ENCODE results near the gene OGG1. TPM values are rescaled to one million over a fixed set of nuclear protein-coding genes. Genes with fewer than 3 reads are reported as not detected.

OGG1 gene
- total and polyA plus RNA-seq, 10 of the 15 experiments (the other 5 are each of a cell fraction or from before 2014, with no cell fraction given) = 4.8 to 38.8 (median 27.2) TPM

DNA sequence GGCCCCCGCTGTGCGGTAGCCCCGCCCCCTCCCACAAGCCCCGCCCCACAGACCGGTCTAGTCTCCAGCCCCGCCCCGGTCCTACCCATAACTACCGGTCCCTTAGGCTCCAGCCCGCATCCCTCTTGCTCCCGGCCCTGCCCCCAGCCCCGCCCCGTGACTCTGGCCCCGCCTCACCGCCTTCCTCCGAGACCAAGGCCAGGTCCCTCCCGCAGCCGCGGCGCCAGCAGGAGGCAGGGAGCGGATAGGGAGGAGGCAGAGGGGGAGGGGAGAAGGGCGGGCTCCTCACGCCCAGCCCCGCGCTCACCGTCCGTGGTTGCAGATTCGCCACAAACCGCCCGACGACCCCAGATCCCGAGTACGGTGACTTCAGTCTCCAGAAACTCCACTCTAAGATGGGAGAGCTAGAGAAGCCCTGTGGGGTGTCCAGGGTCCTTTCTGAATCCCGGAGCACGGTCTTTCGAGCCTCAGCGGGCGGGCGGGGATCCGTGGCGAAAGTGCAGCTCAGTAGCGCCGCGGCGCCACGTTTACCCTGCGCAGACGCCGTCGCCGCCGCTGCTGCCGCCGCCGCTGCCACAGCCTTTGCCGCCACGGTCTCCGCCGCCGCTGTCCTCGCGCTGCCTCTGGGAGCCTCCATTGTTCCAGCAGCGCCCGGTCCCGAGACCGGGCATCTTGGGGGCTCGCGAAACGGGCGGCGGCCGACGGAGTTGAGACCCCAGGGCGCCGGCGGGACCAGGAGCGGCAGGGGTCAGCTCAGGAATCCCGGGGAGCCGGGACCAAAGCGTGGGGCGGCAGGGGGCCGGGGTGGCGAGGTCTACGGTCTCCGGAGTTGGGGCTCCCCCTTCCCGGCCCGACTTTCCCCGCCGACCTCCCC lies 18.3 kb upstream of the OGG1 start, which contains the start of gene BRPF1 (continued):
- TF ChIP-seq TARDBP (IDR thresholded peaks at IDR 0.05; ENCODE audit: borderline replicate concordance) (peak; percentile 57; the same call in 1 of the 2 replicates), PAX5 (IDR thresholded peaks at IDR 0.05; ENCODE audit: borderline replicate concordance, low read depth, low read length) (0 out of 2 replicates have a peak, but pooled peaks have one; percentile 58), EGR1 (IDR thresholded peaks at IDR 0.05; ENCODE audit: borderline replicate concordance in 1 of 2, low read depth in 2 of 2, low read length in 2 of 2) (peak in 1 of 2 experiments; percentile 27; a peak in 1 of 3 replicates), ATF7 (IDR thresholded peaks at IDR 0.05; ENCODE audit: low read depth) (peak; percentile 46), MTA2 (IDR thresholded peaks at IDR 0.05; ENCODE audit: low read depth) (peak; percentile 28; the same call in 1 of the 2 replicates), IKZF2 (IDR thresholded peaks at IDR 0.05) (peak; percentile 80 to 81), IRF4 (IDR thresholded peaks at IDR 0.05; ENCODE audit: low read depth, low read length) (no peak), TBL1XR1 (IDR thresholded peaks at IDR 0.05; ENCODE audit: low read depth, low read length) (peak; percentile 35; the same call in 1 of the 2 replicates), ZNF207 (IDR thresholded peaks at IDR 0.05; ENCODE audit: borderline replicate concordance) (peak; percentile 99), POLR2A (IDR thresholded peaks at IDR 0.05; ENCODE audit: low read depth, low read length) (peak; percentile 92), STAT1 (conservative IDR thresholded peaks at IDR 0.05) (peak; percentile 78; the same call in 1 of the 2 replicates), BHLHE40 (IDR thresholded peaks at IDR 0.05; ENCODE audit: borderline replicate concordance in 1 of 2, low read depth in 2 of 2, low read length in 1 of 2) (peak in 1 of 2 experiments; percentile 74; a peak in 2 of 4 replicates), EED (IDR thresholded peaks at IDR 0.05; ENCODE audit: low read depth) (peak; percentile 71; the same call in 1 of the 2 replicates), NFYB (IDR thresholded peaks at IDR 0.05; ENCODE audit: insufficient read depth, low read depth, low read length) (no peak), HDGF (IDR thresholded peaks at IDR 0.05) (peak; percentile 88; the same call in 1 of the 2 replicates), NRF1 (conservative IDR thresholded peaks at IDR 0.05; ENCODE audit: low read depth, low read length) (peak; percentile 11; the same call in 1 of the 2 replicates)
- TF ChIP-seq, protein P1, sequence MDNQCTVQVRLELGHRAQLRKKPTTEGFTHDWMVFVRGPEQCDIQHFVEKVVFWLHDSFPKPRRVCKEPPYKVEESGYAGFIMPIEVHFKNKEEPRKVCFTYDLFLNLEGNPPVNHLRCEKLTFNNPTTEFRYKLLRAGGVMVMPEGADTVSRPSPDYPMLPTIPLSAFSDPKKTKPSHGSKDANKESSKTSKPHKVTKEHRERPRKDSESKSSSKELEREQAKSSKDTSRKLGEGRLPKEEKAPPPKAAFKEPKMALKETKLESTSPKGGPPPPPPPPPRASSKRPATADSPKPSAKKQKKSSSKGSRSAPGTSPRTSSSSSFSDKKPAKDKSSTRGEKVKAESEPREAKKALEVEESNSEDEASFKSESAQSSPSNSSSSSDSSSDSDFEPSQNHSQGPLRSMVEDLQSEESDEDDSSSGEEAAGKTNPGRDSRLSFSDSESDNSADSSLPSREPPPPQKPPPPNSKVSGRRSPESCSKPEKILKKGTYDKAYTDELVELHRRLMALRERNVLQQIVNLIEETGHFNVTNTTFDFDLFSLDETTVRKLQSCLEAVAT (IDR thresholded peaks at IDR 0.05) = peak; percentile 76
- TF ChIP-seq, protein P2, sequence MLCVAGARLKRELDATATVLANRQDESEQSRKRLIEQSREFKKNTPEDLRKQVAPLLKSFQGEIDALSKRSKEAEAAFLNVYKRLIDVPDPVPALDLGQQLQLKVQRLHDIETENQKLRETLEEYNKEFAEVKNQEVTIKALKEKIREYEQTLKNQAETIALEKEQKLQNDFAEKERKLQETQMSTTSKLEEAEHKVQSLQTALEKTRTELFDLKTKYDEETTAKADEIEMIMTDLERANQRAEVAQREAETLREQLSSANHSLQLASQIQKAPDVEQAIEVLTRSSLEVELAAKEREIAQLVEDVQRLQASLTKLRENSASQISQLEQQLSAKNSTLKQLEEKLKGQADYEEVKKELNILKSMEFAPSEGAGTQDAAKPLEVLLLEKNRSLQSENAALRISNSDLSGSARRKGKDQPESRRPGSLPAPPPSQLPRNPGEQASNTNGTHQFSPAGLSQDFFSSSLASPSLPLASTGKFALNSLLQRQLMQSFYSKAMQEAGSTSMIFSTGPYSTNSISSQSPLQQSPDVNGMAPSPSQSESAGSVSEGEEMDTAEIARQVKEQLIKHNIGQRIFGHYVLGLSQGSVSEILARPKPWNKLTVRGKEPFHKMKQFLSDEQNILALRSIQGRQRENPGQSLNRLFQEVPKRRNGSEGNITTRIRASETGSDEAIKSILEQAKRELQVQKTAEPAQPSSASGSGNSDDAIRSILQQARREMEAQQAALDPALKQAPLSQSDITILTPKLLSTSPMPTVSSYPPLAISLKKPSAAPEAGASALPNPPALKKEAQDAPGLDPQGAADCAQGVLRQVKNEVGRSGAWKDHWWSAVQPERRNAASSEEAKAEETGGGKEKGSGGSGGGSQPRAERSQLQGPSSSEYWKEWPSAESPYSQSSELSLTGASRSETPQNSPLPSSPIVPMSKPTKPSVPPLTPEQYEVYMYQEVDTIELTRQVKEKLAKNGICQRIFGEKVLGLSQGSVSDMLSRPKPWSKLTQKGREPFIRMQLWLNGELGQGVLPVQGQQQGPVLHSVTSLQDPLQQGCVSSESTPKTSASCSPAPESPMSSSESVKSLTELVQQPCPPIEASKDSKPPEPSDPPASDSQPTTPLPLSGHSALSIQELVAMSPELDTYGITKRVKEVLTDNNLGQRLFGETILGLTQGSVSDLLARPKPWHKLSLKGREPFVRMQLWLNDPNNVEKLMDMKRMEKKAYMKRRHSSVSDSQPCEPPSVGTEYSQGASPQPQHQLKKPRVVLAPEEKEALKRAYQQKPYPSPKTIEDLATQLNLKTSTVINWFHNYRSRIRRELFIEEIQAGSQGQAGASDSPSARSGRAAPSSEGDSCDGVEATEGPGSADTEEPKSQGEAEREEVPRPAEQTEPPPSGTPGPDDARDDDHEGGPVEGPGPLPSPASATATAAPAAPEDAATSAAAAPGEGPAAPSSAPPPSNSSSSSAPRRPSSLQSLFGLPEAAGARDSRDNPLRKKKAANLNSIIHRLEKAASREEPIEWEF (IDR thresholded peaks at IDR 0.05; ENCODE audit: insufficient replicate concordance, low read depth, low read length) = no peak
- TF ChIP-seq, protein P3, sequence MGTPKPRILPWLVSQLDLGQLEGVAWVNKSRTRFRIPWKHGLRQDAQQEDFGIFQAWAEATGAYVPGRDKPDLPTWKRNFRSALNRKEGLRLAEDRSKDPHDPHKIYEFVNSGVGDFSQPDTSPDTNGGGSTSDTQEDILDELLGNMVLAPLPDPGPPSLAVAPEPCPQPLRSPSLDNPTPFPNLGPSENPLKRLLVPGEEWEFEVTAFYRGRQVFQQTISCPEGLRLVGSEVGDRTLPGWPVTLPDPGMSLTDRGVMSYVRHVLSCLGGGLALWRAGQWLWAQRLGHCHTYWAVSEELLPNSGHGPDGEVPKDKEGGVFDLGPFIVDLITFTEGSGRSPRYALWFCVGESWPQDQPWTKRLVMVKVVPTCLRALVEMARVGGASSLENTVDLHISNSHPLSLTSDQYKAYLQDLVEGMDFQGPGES (IDR thresholded peaks at IDR 0.05) = no peak
- TF ChIP-seq, protein P4, sequence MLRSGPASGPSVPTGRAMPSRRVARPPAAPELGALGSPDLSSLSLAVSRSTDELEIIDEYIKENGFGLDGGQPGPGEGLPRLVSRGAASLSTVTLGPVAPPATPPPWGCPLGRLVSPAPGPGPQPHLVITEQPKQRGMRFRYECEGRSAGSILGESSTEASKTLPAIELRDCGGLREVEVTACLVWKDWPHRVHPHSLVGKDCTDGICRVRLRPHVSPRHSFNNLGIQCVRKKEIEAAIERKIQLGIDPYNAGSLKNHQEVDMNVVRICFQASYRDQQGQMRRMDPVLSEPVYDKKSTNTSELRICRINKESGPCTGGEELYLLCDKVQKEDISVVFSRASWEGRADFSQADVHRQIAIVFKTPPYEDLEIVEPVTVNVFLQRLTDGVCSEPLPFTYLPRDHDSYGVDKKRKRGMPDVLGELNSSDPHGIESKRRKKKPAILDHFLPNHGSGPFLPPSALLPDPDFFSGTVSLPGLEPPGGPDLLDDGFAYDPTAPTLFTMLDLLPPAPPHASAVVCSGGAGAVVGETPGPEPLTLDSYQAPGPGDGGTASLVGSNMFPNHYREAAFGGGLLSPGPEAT (IDR thresholded peaks at IDR 0.05; ENCODE audit: low read depth) = peak; percentile 97

All from GM12878 (cell line).